H9 (cell line): Measurements from ENCODE around the gene MRPL2. TPM values are rescaled to one million over a fixed set of nuclear protein-coding genes. Genes with fewer than 3 reads are reported as not detected.

ENCODE experiments used
- DNase-seq: peaks from one replicate; pipeline ENCODE4 v3.0.0-alpha.2; 2017
- H2AFZ ChIP-seq: one replicate; pipeline ENCODE4 v1.6.1; 2013; ENCODE audit warnings: mild to moderate bottlenecking, low read length, control low read depth, moderate library complexity
- H2AK5ac ChIP-seq: 2 replicates; pipeline ENCODE4 v1.6.1; 2013; ENCODE audit warnings: low read length, control low read depth, mixed read lengths; ENCODE audit not compliant: insufficient read length
- H2BK120ac ChIP-seq: one replicate; pipeline ENCODE4 v1.6.1; 2013; ENCODE audit warnings: low read depth, mild to moderate bottlenecking, low read length, control low read depth, inconsistent platforms; ENCODE audit not compliant: poor library complexity, severe bottlenecking
- H2BK12ac ChIP-seq: 2 replicates; pipeline ENCODE4 v1.6.1; 2013; ENCODE audit warnings: low read length, control low read depth, mixed read lengths, low read depth; ENCODE audit not compliant: insufficient read length
- H2BK15ac ChIP-seq: 2 replicates; pipeline ENCODE4 v1.6.1; 2013; ENCODE audit warnings: low read depth, low read length, control low read depth
- H2BK20ac ChIP-seq: one replicate; pipeline ENCODE4 v1.6.1; 2013; ENCODE audit warnings: low read depth, mild to moderate bottlenecking, low read length, control low read depth, inconsistent platforms; ENCODE audit not compliant: poor library complexity, severe bottlenecking
- H2BK5ac ChIP-seq: 2 replicates; pipeline ENCODE4 v1.6.1; 2013; ENCODE audit warnings: low read length, control low read depth, mixed read lengths; ENCODE audit not compliant: insufficient read length
- H3K14ac ChIP-seq: 2 replicates; pipeline ENCODE4 v1.6.1; 2013; ENCODE audit warnings: low read length, control low read depth; ENCODE audit not compliant: insufficient read depth
- H3K18ac ChIP-seq: 2 replicates; pipeline ENCODE4 v1.6.1; 2013; ENCODE audit warnings: low read depth, mild to moderate bottlenecking, mixed read lengths, low read length, control low read depth; ENCODE audit not compliant: insufficient read length
- H3K23ac ChIP-seq: 2 replicates; pipeline ENCODE4 v1.6.1; 2013; ENCODE audit warnings: low read length, control low read depth, mixed read lengths, low read depth; ENCODE audit not compliant: insufficient read length
- H3K23me2 ChIP-seq: 2 replicates; pipeline ENCODE4 v1.6.1; 2013; ENCODE audit warnings: low read depth, mild to moderate bottlenecking, mixed read lengths, low read length, control low read depth; ENCODE audit not compliant: insufficient read length, poor library complexity, severe bottlenecking
- H3K27ac ChIP-seq: 2 replicates; pipeline ENCODE4 v1.5.1; 2013; ENCODE audit warnings: low read length, control low read depth, mixed read lengths, low read depth; ENCODE audit not compliant: insufficient read length
- H3K27me3 ChIP-seq: 2 replicates; pipeline ENCODE4 v1.6.1; 2013; ENCODE audit warnings: low read length, control low read depth, inconsistent platforms; ENCODE audit not compliant: insufficient read depth
- H3K4ac ChIP-seq: 2 replicates; pipeline ENCODE4 v1.6.1; 2013; ENCODE audit warnings: low read depth, mild to moderate bottlenecking, control low read depth, inconsistent platforms, low read length, moderate library complexity
- H3K4me1 ChIP-seq: 2 replicates; pipeline ENCODE4 v1.6.1; 2013; ENCODE audit warnings: low read length, control low read depth, inconsistent platforms; ENCODE audit not compliant: insufficient read depth
- H3K4me2 ChIP-seq: 2 replicates; pipeline ENCODE4 v1.6.1; 2013; ENCODE audit warnings: low read length, control low read depth, mixed read lengths; ENCODE audit not compliant: insufficient read length, insufficient read depth
- H3K56ac ChIP-seq: 2 replicates; pipeline ENCODE4 v1.6.1; 2013; ENCODE audit warnings: low read depth, mild to moderate bottlenecking, mixed read lengths, low read length, control low read depth; ENCODE audit not compliant: insufficient read length
- H3K79me1 ChIP-seq: 2 replicates; pipeline ENCODE4 v1.6.1; 2013; ENCODE audit warnings: low read depth, mild to moderate bottlenecking, moderate library complexity, low read length, control low read depth, inconsistent platforms; ENCODE audit not compliant: insufficient read depth, poor library complexity, severe bottlenecking
- H3K79me2 ChIP-seq: 2 replicates; pipeline ENCODE4 v1.6.1; 2013; ENCODE audit warnings: low read length, control low read depth, inconsistent platforms; ENCODE audit not compliant: insufficient read depth
- H3K9ac ChIP-seq: 2 replicates; pipeline ENCODE4 v1.6.1; 2013; ENCODE audit warnings: low read length, control low read depth, mixed read lengths; ENCODE audit not compliant: insufficient read length; ENCODE audit errors: extremely low read depth
- H3K9me3 ChIP-seq: one replicate; pipeline ENCODE4 v1.6.1; 2013; ENCODE audit warnings: low read depth, low read length, inconsistent platforms; ENCODE audit not compliant: control insufficient read depth
- H3T11ph ChIP-seq: one replicate; pipeline ENCODE4 v1.6.1; 2013; ENCODE audit warnings: mild to moderate bottlenecking, low read length, control low read depth, inconsistent platforms
- H4K20me1 ChIP-seq: one replicate; pipeline ENCODE4 v1.6.1; 2013; ENCODE audit not compliant: control insufficient read depth, insufficient read length, insufficient read depth
- H4K5ac ChIP-seq: 2 replicates; pipeline ENCODE4 v1.6.1; 2013; ENCODE audit warnings: low read depth, mild to moderate bottlenecking, mixed read lengths, low read length, control low read depth; ENCODE audit not compliant: insufficient read length
- H4K8ac ChIP-seq: replicated peaks from 2 replicates; pipeline ENCODE4 v1.6.1; 2013; ENCODE audit warnings: low read length, control low read depth, mixed read lengths, low read depth; ENCODE audit not compliant: insufficient read length
- H4K91ac ChIP-seq: 2 replicates; pipeline ENCODE4 v1.6.1; 2013; ENCODE audit warnings: low read depth, mild to moderate bottlenecking, moderate library complexity, mixed read lengths, low read length, control low read depth; ENCODE audit not compliant: insufficient read length
- H3K27ac Mint-ChIP-seq, 3 experiments: 2 replicates in 2 of 3; 3 replicates in 1 of 3; pipeline ENCODE4 v1.8.0; 2020 to 2021; ENCODE audit warnings: mixed read lengths in 3 of 3, mild to moderate bottlenecking in 1 of 3, moderate library complexity in 1 of 3
- H3K27me3 Mint-ChIP-seq: 2 replicates; pipeline ENCODE4 v1.8.0; 2021; ENCODE audit warnings: low read depth, mild to moderate bottlenecking, moderate library complexity, mixed read lengths
- H3K36me3 Mint-ChIP-seq, 3 experiments: 2 replicates in 2 of 3; 3 replicates in 1 of 3; pipeline ENCODE4 v1.8.0; 2020 to 2021; ENCODE audit warnings: low read depth in 3 of 3, mixed read lengths in 3 of 3; ENCODE audit not compliant: insufficient read depth in 1 of 3
- H3K4me1 Mint-ChIP-seq, 2 experiments: 2 replicates each; pipeline ENCODE4 v1.8.0; 2020; ENCODE audit warnings: mixed read lengths in 2 of 2
- H3K4me3 Mint-ChIP-seq, 2 experiments: 2 replicates in 1 of 2; 3 replicates in 1 of 2; pipeline ENCODE4 v1.8.0; 2020 to 2021; ENCODE audit warnings: mild to moderate bottlenecking in 2 of 2, mixed read lengths in 2 of 2, moderate library complexity in 1 of 2
- H3K9me3 Mint-ChIP-seq, 2 experiments: 2 replicates in 1 of 2; 3 replicates in 1 of 2; pipeline ENCODE4 v1.8.0; 2020; ENCODE audit warnings: mild to moderate bottlenecking in 2 of 2, mixed read lengths in 2 of 2, moderate library complexity in 1 of 2
- CTCF ChIP-seq: fragments of 200-600 bp; sonication (generic); conservative IDR thresholded peaks from 3 replicates; pipeline ENCODE4 v1.8.0; 2021; ENCODE audit warnings: antibody characterized with exemption, mild to moderate bottlenecking
- WGBS: extraction: QIAGEN DNeasy Blood & Tissue Kit; methylation state at CpG from one replicate; pipeline ENCODE4 v1.1.7; 2013; ENCODE audit warnings: missing lambda C conversion rate, low lambda C conversion rate, mixed read lengths; ENCODE audit not compliant: insufficient read length; ENCODE audit errors: extremely low coverage; 5-methylcytosine and 5-hydroxymethylcytosine counted together
- total RNA-seq: library from RNA; stranded (reverse); gene quantifications from 2 replicates; pipeline ENCODE4 v1.2.1, GENCODE V29; 2021

MRPL2 gene
- total RNA-seq, 1 experiment from 2014 or later = 74.4 TPM

- no peak overlapping the region for H2BK12ac ChIP-seq
- peaks cover 22% of the 10 kb centered on the region; the same call in 1 of the 2 replicates for H3K79me2 ChIP-seq
- H3K56ac ChIP-seq = no peak overlapping the region
- no peaks in the 10 kb centered on the region for H3K27me3 ChIP-seq
- H3K27ac ChIP-seq = no peak overlapping the region
- peak overlapping the region in 1 of 3 experiments; percentile 41; a peak in 1 of 7 replicates for H3K27ac Mint-ChIP-seq
- no peak overlapping the region for H2AFZ ChIP-seq
- H3K4me1 Mint-ChIP-seq = peaks cover 33 to 46% of the 10 kb centered on the region in 2 experiments
- peak overlapping the region; percentile 46 for H3K18ac ChIP-seq
- DNase-seq = peak; percentile 34
- no peak overlapping the region for H2BK20ac ChIP-seq
- H3K36me3 Mint-ChIP-seq = peaks cover 7 to 18% (median 12%) of the 10 kb centered on the region in 3 experiments
- no peak overlapping the region for H3T11ph ChIP-seq
- no peak overlapping the region for H4K91ac ChIP-seq
- no peak overlapping the region for H3K4ac ChIP-seq
- peak overlapping the region; percentile 85 to 90 for H3K4me3 Mint-ChIP-seq
- no peak overlapping the region for H3K14ac ChIP-seq
- H3K4me2 ChIP-seq = peak overlapping the region; percentile 72
- no peak overlapping the region for H2BK5ac ChIP-seq
- H2BK15ac ChIP-seq = no peak overlapping the region
- no CpG with 5 or more reads among the region's 6 CpGs for WGBS
- no peak overlapping the region for H3K23ac ChIP-seq
- peaks cover 13% of the 10 kb centered on the region for H3K4me1 ChIP-seq
- no peaks in the 10 kb centered on the region for H3K9me3 Mint-ChIP-seq
- H4K5ac ChIP-seq = no peak overlapping the region
- no peak overlapping the region for H2BK120ac ChIP-seq
- no peaks in the 10 kb centered on the region for H3K27me3 Mint-ChIP-seq
- H2AK5ac ChIP-seq = no peak overlapping the region
- no peak overlapping the region for H3K9ac ChIP-seq
- H4K20me1 ChIP-seq = no peaks in the 10 kb centered on the region
- H3K23me2 ChIP-seq = peaks cover 10% of the 10 kb centered on the region
- H3K79me1 ChIP-seq = peaks cover 11% of the 10 kb centered on the region
- H3K9me3 ChIP-seq = no peaks in the 10 kb centered on the region
- TF ChIP-seq CTCF = no peak
- no peak overlapping the region for H4K8ac ChIP-seq
These were observed 18.8 kb upstream of the MRPL2 start for GRCh38 chr6:43077981-43078511.
